GM21447 (cell line): ENCODE results near the gene ESYT1.

Source experiments
- ATAC-seq: cut with Tn5 transposase; IDR thresholded peaks from one replicate; pipeline ENCODE4 v1.9.1; 2021; ENCODE audit not compliant: unreplicated experiment

ESYT1 gene

GRCh38 chr12:56186957-56187356 is 58.9 kb downstream of the ESYT1 start:
- ATAC-seq = no peak

DNA sequence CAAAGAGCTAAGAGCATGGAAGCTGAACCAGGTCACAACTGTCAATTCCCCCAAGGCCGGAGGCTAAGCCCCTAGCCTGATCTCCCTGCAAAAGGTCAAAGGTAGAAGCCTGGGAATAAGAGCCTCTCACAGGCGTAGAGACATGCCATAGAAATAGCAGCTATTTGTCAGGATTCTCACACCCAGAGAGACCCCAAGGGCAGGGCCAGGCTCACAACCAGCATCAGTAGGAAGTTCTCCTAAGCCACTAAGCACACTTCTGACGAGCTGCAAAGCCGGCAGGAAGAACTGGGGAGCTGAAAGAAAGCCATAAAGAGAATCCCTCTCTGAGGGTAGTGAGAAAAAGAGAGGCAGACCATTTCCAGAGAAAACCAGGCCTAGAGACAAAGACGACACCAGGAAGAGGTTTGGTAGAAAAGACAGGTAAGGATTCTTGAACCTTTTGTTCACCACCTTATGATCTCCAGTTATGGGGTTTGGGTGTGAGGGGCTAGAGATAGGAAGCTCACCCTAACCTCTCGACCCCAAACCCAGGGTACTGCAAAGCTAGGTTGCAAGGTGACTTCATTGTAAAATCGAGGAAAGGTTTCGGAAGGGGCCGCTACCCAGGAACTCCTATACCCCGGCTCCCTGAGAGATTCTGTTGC is 60.2 kb downstream of the ESYT1 start:
- no peak for ATAC-seq

- no peak for ATAC-seq
These were observed 60.7 kb downstream of the ESYT1 start for GRCh38 chr12:56188778-56189098.

- ATAC-seq = peak; percentile 46
These were observed 61.2 kb downstream of the ESYT1 start, which contains the start of gene SMARCC2 for GRCh38 chr12:56189099-56189917. TSS of gene SMARCC2 (minus strand) at chr12:56189483. CDS start at chr12:56189461, 22 bp downstream.

DNA sequence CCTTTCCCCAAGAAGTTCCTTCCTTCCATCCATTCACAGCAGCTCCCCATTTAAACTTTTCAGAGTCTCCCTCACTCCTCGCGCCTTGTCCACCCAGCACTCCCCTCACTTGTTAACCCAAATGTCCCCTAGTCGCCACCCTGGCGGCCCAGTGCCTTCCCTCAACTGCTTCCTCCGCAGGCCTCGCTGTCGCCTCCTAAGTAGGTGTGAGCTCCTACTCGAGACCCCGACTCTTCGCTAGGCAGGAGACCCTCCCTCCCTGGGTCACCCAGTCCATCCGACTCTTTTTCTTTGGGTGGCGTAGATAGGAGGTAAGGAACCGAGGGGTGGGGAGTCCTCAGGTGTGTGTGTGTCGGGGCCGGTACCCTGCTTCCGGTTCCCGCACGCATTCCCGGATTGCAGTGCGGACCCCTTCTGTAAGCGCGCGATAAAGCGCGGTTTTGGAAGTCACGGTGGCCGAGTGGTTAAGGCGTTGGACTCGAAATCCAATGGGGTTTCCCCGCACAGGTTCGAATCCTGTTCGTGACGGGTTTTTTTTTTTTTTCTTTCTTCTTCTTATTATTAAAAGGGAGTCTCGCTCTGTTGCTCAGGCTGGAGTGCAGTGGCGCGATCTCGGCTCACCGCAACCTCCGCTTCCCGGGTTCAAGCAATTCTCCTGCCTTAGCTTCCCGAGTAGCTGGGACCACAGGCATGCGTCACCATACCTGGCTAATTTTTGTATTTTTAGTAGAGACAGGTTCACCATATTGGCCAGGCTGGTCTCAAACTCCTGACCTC is 62.0 kb downstream of the ESYT1 start:
- peak; percentile 42 for ATAC-seq

DNA sequence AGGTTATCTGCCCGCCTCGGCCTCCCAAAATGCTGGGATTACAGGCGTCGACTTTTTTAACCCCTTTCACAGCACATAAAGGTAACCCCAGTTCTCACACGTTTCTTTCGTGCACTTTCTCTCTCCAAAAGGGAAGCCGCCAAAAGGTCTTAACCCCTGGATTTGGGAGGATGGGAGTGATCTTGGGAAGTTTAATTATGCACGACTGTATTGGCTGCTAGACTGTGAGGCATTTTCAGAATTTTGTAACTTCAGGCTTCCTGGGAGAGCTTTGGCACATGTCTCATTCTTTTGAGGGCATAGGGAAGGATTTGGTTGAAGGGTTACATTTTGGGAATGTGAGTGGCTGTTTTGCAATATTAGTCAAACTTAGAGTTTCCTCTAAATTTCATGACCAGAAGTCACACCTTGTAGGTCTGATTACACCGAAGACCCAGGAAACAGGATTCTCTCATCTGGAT is 62.7 kb downstream of the ESYT1 start:
- ATAC-seq = no peak

GRCh38 chr12:56192582-56192981 is 64.5 kb downstream of the ESYT1 start:
- no peak for ATAC-seq

DNA sequence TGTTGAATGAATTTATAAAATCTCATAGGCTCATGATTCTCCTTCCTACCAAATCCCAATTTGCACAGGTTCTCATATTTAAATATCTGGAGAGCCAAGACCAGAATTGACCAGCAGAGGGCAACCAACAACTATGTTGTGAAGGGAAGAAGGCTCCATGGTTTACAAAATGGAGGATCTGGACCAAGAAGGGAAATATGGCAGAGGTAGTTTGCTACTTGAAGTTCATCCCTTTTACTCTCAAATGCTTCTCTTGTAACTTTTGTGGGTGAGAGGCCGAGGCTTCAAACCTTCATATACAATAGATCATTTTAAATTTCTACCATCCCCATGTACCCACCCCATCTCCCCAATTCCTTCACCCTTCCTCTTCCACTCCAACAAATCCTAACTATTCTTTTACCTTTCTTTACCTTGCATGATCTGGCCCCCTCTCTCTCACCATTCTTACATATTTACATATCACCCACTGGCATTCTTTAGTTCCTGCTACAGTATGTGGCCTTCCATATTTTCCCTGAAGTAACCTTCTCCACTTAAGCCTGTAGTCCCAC is 65.0 kb downstream of the ESYT1 start:
- ATAC-seq = no peak
